HG02763 (cell line): ENCODE results near the gene DISP3.

Experiments used
- ATAC-seq: cut with Tn5 transposase; IDR thresholded peaks from one replicate; pipeline ENCODE4 v1.9.1; 2021; ENCODE audit warnings: mild to moderate bottlenecking, moderate library complexity; ENCODE audit not compliant: unreplicated experiment

The DISP3 gene

GRCh38 chr1:11538886-11539285, 59.9 kb downstream of the DISP3 start:
- no peak for ATAC-seq

GRCh38 chr1:11539850-11540772, 61.2 kb downstream of the DISP3 start:
- ATAC-seq = no peak

GRCh38 chr1:11540773-11541160, 61.8 kb downstream of the DISP3 start:
- no peak for ATAC-seq

DNA sequence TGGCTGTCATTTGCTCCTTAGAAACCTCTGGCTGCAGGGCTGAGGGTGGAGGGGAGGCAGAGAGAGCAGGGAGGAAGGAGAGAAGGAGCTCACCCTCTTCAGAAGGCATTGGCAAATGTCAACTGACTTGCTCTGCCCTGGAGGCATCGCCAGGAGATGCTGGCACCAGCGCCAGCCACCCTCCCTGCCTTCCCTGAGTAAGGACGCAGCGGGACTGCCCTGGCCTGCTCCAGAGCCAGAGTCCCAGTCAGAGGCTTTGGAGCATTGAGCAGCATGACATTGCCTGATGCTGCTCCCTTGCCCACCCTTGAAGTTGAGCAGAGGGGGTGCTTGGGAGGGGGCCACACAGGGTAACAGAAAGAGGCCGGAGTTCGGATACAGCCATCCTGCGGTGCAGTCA, 62.3 kb downstream of the DISP3 start:
- no peak for ATAC-seq

- ATAC-seq = no peak
Measured at GRCh38 chr1:11541956-11542355, 63.0 kb downstream of the DISP3 start.

GRCh38 chr1:11543392-11543791, 64.4 kb downstream of the DISP3 start:
- no peak for ATAC-seq

GRCh38 chr1:11543796-11544195, 64.8 kb downstream of the DISP3 start:
- no peak for ATAC-seq

DNA sequence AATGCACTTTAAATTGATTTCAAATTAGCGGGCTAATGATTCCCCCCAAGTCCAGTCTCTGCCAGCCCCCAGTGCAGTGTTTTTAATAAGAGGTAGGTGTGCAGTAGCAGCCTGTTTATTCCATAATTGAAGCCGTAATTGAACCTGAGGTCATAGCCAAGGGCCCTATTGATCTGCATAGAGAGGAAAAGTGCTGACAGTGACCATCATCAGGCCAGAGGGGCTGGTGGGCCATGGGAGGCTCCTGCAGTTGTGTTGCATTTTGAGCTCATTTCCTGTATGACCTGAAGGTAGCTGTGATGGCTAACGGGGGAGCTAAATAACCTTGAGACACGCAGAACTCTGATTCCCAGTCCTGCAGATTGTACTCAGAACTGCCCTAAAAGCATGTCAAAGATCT, 67.5 kb downstream of the DISP3 start:
- ATAC-seq = no peak

- no peak for ATAC-seq
Measured at GRCh38 chr1:11550664-11551283, 71.8 kb downstream of the DISP3 start.

GRCh38 chr1:11558276-11558675, 79.3 kb downstream of the DISP3 start:
- no peak for ATAC-seq

DNA sequence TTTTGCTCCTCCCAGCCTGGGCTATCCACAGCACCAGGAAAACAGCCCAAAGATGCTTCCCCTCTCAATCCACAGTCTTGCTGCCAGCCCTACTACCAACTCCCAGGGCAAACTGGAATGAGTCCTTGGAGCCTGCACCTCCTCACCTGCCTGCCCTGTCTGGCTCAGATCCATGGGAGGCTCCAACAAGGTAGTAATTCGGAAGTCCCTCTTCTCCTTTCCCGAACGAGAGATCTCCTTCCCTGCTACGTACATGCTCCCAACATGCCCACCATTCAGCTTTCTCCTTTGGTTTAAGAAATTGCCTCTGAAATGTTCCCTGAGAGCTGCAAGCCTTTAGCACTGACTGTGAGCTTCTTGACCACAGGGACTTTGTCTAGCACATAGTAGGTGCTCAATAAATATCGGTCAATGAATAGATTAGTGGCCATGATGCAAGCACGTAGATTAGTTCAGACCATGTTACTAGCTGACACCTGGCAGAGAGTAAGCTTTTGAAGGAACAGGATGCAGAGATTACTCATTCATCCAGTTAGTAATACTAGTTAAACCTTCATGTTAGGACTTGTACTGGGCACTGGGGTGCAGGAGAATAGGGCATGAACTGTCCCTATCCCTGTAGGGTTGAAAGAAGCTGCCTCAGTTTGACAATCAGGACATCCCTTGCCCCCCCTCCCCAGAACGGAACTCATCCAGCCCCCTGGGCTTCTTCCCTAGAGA, 80.1 kb downstream of the DISP3 start:
- no peak for ATAC-seq

DNA sequence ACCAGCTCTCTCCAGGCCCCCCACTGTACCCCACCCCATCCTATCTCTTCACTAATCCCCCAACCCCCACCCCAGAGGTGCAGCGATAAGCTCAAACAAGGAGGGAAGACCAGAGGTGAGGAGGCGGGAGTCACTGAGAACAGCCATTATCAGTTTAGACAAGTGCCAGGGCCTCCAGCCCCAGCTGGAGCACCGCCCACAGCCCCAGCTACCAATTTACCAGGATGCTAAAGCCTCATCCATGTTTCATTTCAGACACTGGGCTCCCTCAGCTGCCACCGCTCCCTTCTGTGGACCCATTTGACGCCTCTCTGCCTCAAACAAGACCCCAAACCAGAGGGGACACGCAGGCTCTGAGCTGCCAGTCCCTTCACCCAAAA, 80.6 kb downstream of the DISP3 start:
- ATAC-seq = no peak

- ATAC-seq = no peak
Measured at GRCh38 chr1:11560061-11560460, 81.1 kb downstream of the DISP3 start.

DNA sequence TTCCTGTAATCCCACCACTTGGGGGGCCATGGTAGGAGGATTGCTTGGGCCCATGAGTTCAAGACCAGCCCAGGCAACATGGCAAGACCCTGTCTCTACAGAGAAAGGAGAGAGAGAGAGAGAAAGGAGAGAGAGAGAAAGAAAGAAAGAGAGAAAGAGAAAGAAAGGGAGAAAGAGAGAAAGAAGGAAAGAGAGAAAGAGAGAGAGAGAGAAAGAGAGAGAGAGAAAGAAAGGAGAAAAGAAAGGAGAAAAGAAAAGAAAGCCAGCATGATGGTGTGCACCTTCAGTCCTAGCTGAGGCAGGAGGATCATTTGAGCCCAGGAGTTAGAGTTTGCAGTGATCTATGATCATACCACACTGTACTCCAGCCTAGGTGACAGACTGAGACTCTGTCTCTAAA, 82.8 kb downstream of the DISP3 start:
- ATAC-seq = no peak

- ATAC-seq = no peak
Measured at GRCh38 chr1:11562664-11563063, 83.7 kb downstream of the DISP3 start.

- ATAC-seq = no peak
Measured at GRCh38 chr1:11563560-11564069, 84.7 kb downstream of the DISP3 start.

- ATAC-seq = no peak
Measured at GRCh38 chr1:11564237-11564636, 85.3 kb downstream of the DISP3 start.

GRCh38 chr1:11566042-11566850, 87.3 kb downstream of the DISP3 start:
- ATAC-seq = no peak

GRCh38 chr1:11567244-11568065, 88.5 kb downstream of the DISP3 start:
- ATAC-seq = no peak

- no peak for ATAC-seq
Measured at GRCh38 chr1:11568687-11569086, 89.7 kb downstream of the DISP3 start.
